ENCODE data around the gene HSD17B14. TPM values are rescaled to one million over a fixed set of nuclear protein-coding genes. Genes with fewer than 3 reads are reported as not detected.
A peak's percentile ranks its signal among the peaks of the same experiment; 100 is the strongest.

The HSD17B14 gene
- total RNA-seq, 2 donors from 2014 or later = 0.26 TPM; not detected in 1

- Mint-ChIP-seq H3K27ac (no peak overlapping the region), H3K36me3 (no peaks in the 10 kb centered on the region), H3K27me3 (no peaks in the 10 kb centered on the region), H3K9me3 (no peaks in the 10 kb centered on the region), H3K4me1 (ENCODE audit: low read depth in 2 of 2) (peaks cover 5 to 10% of the 10 kb centered on the region in 2 donors), H3K4me3 (no peak overlapping the region)
- ATAC-seq (no peak), DNase-seq (ENCODE audit: low spot score) (no peak)
Measured at GRCh38 chr19:48830965-48831364, 5.3 kb downstream of the HSD17B14 start.

- no peak overlapping the region for H3K4me3 Mint-ChIP-seq
- ATAC-seq (no peak), DNase-seq (ENCODE audit: low spot score) (no peak)
- peaks cover 3 to 5% of the 10 kb centered on the region in 2 donors for H3K4me1 Mint-ChIP-seq (ENCODE audit: low read depth in 2 of 2)
- H3K36me3 Mint-ChIP-seq = no peaks in the 10 kb centered on the region
- no peaks in the 10 kb centered on the region for H3K9me3 Mint-ChIP-seq
- H3K27me3 Mint-ChIP-seq = no peaks in the 10 kb centered on the region
- no peak overlapping the region for H3K27ac Mint-ChIP-seq
Measured at GRCh38 chr19:48830088-48830487, 6.2 kb downstream of the HSD17B14 start.

- H3K4me3 Mint-ChIP-seq = no peak overlapping the region
- no peaks in the 10 kb centered on the region for H3K4me1 Mint-ChIP-seq (ENCODE audit: low read depth in 2 of 2)
- no peaks in the 10 kb centered on the region for H3K27me3 Mint-ChIP-seq
- no peaks in the 10 kb centered on the region for H3K36me3 Mint-ChIP-seq
- no peak for DNase-seq (ENCODE audit: low spot score)
- H3K27ac Mint-ChIP-seq = no peak overlapping the region
- no peak for ATAC-seq
- no peaks in the 10 kb centered on the region for H3K9me3 Mint-ChIP-seq
Measured at GRCh38 chr19:48826606-48827020, 9.7 kb downstream of the HSD17B14 start.

GRCh38 chr19:48822514-48822913, 13.8 kb downstream of the HSD17B14 start:
- no peaks in the 10 kb centered on the region for H3K4me1 Mint-ChIP-seq (ENCODE audit: low read depth in 2 of 2)
- no peaks in the 10 kb centered on the region for H3K36me3 Mint-ChIP-seq
- H3K4me3 Mint-ChIP-seq = no peak overlapping the region
- H3K27ac Mint-ChIP-seq = no peak overlapping the region
- H3K9me3 Mint-ChIP-seq = no peaks in the 10 kb centered on the region
- no peaks in the 10 kb centered on the region for H3K27me3 Mint-ChIP-seq
- DNase-seq (ENCODE audit: low spot score) = no peak
- ATAC-seq = no peak

DNA sequence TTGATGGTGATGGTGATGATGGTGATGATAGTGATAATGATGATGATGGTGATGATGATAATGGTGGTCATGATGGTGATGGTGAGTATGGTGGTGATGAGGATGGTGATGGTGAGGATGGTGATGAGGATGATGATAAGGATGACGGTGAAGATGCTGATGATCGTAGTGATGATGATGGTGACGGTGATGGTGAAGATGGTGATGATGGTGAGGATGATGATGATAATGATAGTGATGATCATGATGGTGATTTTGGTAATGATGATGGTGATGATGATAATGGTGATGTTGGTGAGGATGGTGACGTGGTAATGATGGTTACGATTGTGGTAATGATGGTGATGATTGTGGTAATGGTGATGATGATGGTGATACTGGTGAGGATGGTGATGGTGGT, 14.7 kb downstream of the HSD17B14 start:
- Mint-ChIP-seq H3K27ac (no peak overlapping the region), H3K4me3 (no peak overlapping the region), H3K9me3 (no peaks in the 10 kb centered on the region), H3K36me3 (no peaks in the 10 kb centered on the region), H3K27me3 (no peaks in the 10 kb centered on the region), H3K4me1 (ENCODE audit: low read depth in 2 of 2) (no peaks in the 10 kb centered on the region)
- DNase-seq (ENCODE audit: low spot score) (no peak), ATAC-seq (no peak)

DNA sequence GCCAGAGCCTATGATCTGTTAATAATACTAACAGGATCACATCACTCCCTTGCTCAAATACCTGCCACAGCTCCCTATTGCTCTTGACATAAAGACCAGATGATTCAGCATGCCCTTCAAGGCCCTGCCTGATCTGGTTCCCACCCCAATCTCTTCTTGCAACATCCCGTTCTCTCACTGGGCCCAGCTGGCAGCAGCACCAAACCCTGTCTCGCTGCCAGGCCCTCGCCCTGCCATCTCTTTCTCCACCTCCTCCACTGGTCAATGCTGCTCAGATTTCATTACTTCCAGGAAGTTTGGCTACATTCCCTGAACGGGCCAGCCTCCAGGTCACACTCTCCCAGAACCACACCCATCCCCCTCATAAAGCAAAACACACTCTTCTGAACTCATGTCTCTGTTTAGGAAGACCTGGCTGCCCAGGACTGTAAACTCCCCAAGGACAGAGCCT, 16.9 kb downstream of the HSD17B14 start:
- Mint-ChIP-seq H3K27me3 (no peaks in the 10 kb centered on the region), H3K27ac (no peak overlapping the region), H3K9me3 (no peaks in the 10 kb centered on the region), H3K36me3 (no peaks in the 10 kb centered on the region), H3K4me1 (ENCODE audit: low read depth in 2 of 2) (peaks cover 0 to 6% of the 10 kb centered on the region in 2 donors), H3K4me3 (no peak overlapping the region)
- no peak for DNase-seq (ENCODE audit: low spot score)
- ATAC-seq = no peak

DNA sequence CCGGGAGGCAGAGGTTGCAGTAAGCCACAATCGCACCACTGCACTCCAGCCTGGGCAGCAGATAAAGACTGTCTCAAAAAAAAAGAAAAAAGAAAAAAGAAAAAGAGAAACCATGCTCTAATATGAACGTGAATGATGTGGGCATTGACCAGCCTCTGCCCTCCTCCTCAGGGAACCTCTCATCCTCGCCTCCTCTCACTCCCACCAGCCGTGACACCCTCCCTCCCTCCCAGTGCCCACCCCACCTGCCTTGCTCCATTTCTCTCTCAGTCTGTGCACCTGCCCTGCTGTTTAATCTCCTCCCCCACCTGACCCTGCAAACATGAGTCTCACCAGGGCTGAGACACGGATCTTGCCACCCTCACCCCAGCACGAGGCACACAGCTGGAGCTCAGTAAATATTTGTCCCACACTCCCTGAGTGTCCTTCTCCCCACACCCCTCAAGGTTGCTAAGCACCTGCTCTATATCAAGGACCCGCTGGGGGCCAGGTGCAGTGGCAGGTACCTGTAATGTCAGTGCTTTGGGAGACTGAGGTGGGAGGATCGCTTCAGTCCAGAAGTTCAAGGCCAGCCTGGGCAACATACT, 18.0 kb downstream of the HSD17B14 start:
- DNase-seq (ENCODE audit: low spot score) (no peak), ATAC-seq (peak in 1 of 2 donors; percentile 44)
- no peaks in the 10 kb centered on the region for H3K9me3 Mint-ChIP-seq
- no peak overlapping the region for H3K27ac Mint-ChIP-seq
- no peaks in the 10 kb centered on the region for H3K36me3 Mint-ChIP-seq
- peaks cover 0 to 6% of the 10 kb centered on the region in 2 donors for H3K4me1 Mint-ChIP-seq (ENCODE audit: low read depth in 2 of 2)
- no peaks in the 10 kb centered on the region for H3K27me3 Mint-ChIP-seq
- no peak overlapping the region for H3K4me3 Mint-ChIP-seq

DNA sequence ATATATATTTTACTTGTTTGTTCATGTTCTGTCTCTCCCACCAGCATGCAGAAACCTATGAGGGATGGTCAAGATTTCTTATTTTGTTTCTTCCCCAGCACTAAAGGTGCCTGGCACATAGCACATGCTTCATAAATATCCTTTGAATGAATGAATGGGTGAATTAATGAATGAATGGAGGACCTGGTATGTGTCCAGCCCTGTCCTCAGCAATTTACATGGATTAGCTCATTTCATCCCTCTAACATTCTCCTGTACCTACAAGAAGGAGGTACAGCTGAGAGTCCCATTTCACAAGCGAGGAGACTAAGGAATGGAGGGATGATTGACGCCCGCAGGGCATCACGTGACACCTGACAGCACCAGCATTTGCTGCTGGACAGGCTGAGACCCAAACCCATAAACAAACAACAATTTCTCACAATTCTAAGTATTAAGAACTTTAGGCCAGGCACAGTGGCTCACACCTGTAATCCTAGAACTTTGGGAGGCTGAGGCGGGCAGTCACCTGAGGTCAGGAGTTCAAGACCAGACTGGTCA, 18.6 kb downstream of the HSD17B14 start:
- Mint-ChIP-seq H3K27me3 (no peaks in the 10 kb centered on the region), H3K36me3 (no peaks in the 10 kb centered on the region), H3K4me1 (ENCODE audit: low read depth in 2 of 2) (peaks cover under 1 to 9% of the 10 kb centered on the region in 2 donors), H3K27ac (no peak overlapping the region), H3K4me3 (no peak overlapping the region), H3K9me3 (no peaks in the 10 kb centered on the region)
- no peak for DNase-seq (ENCODE audit: low spot score)
- ATAC-seq = no peak

- Mint-ChIP-seq H3K27ac (no peak overlapping the region), H3K4me3 (peak overlapping the region; percentile 27), H3K36me3 (no peaks in the 10 kb centered on the region), H3K27me3 (no peaks in the 10 kb centered on the region), H3K9me3 (no peaks in the 10 kb centered on the region), H3K4me1 (ENCODE audit: low read depth in 2 of 2) (peaks cover 3 to 13% of the 10 kb centered on the region in 2 donors)
- ATAC-seq = no peak
- DNase-seq (ENCODE audit: low spot score) = no peak
Measured at GRCh38 chr19:48815870-48816501, 20.3 kb downstream of the HSD17B14 start.

GRCh38 chr19:48814895-48815294, 21.4 kb downstream of the HSD17B14 start:
- Mint-ChIP-seq H3K36me3 (no peaks in the 10 kb centered on the region), H3K27ac (no peak overlapping the region), H3K9me3 (no peaks in the 10 kb centered on the region), H3K4me3 (no peak overlapping the region), H3K27me3 (no peaks in the 10 kb centered on the region), H3K4me1 (ENCODE audit: low read depth in 2 of 2) (peaks cover 12 to 16% of the 10 kb centered on the region in 2 donors)
- DNase-seq (ENCODE audit: low spot score) (no peak), ATAC-seq (no peak)

GRCh38 chr19:48813123-48813913, 23.0 kb downstream of the HSD17B14 start:
- ATAC-seq (no peak), DNase-seq (ENCODE audit: low spot score) (no peak)
- Mint-ChIP-seq H3K27ac (no peak overlapping the region), H3K27me3 (no peaks in the 10 kb centered on the region), H3K9me3 (no peaks in the 10 kb centered on the region), H3K36me3 (no peaks in the 10 kb centered on the region), H3K4me3 (no peak overlapping the region), H3K4me1 (ENCODE audit: low read depth in 2 of 2) (peaks cover 18 to 23% of the 10 kb centered on the region in 2 donors)

- Mint-ChIP-seq H3K27ac (no peak overlapping the region), H3K4me3 (peak overlapping the region; percentile 68), H3K36me3 (no peaks in the 10 kb centered on the region), H3K27me3 (no peaks in the 10 kb centered on the region), H3K4me1 (ENCODE audit: low read depth in 2 of 2) (peaks cover 24 to 28% of the 10 kb centered on the region in 2 donors), H3K9me3 (no peaks in the 10 kb centered on the region)
- ATAC-seq (peak; percentile 64 to 79), DNase-seq (ENCODE audit: low spot score) (peak; percentile 76)
Measured at GRCh38 chr19:48812094-48812929, 24.0 kb downstream of the HSD17B14 start.

DNA sequence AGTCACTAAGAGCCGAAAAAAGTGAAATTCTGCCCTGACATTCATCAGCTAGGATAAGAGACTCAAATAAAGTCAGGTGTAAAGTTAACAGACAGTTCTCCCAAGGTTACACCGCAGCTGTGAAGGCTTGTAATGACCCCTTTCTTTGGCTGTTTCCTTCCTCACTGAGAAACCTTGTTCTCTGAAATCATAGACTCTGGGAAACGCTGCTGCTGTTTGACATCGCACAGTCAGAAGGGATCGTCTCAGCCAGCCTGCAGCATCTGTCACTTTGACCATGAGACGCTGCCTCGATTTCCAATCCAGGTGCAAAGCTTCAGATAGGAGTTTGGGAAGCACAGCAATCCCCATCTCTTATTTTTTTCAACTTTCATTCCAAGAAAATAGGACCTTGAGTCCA, 26.1 kb downstream of the HSD17B14 start:
- Mint-ChIP-seq H3K27ac (peak overlapping the region; percentile 57 to 85), H3K36me3 (no peaks in the 10 kb centered on the region), H3K4me3 (peak overlapping the region; percentile 69), H3K27me3 (no peaks in the 10 kb centered on the region), H3K9me3 (no peaks in the 10 kb centered on the region), H3K4me1 (ENCODE audit: low read depth in 2 of 2) (peaks cover 22 to 25% of the 10 kb centered on the region in 2 donors)
- no peak for DNase-seq (ENCODE audit: low spot score)
- ATAC-seq = no peak
